BLaER1 treated with 17β-estradiol and CSF1 and Interleukin-3, amounts not matched to agents 10 nM and 100 nM (cell line): ENCODE measurements around the gene NVL.
A peak's percentile ranks its signal among the peaks of the same experiment; 100 is the strongest.

ENCODE experiments used
- H3K27ac ChIP-seq, 11 experiments: shearing (Covaris generic); formaldehyde crosslinking; 2 replicates each; pipeline ENCODE4 v1.8.1; 2022
- H3K27me3 ChIP-seq, 11 experiments: shearing (Covaris generic); formaldehyde crosslinking; 2 replicates each; pipeline ENCODE4 v1.8.1; 2022
- H3K36me3 ChIP-seq, 11 experiments: shearing (Covaris generic); formaldehyde crosslinking; 2 replicates each; pipeline ENCODE4 v1.8.1; 2022
- H3K4me1 ChIP-seq, 10 experiments: shearing (Covaris generic); formaldehyde crosslinking; 2 replicates each; pipeline ENCODE4 v1.8.1; 2022
- H3K4me2 ChIP-seq, 11 experiments: shearing (Covaris generic); formaldehyde crosslinking; 2 replicates each; pipeline ENCODE4 v1.8.1; 2022
- H3K4me3 ChIP-seq, 10 experiments: shearing (Covaris generic); formaldehyde crosslinking; 2 replicates each; pipeline ENCODE4 v1.8.1; 2022
- H3K9ac ChIP-seq, 11 experiments: shearing (Covaris generic); formaldehyde crosslinking; 2 replicates each; pipeline ENCODE4 v1.8.1; 2022
- H3K9me3 ChIP-seq, 11 experiments: shearing (Covaris generic); formaldehyde crosslinking; replicated peaks in 1 of 11; 2 replicates each; pipeline ENCODE4 v1.8.1; 2022
- H4K20me1 ChIP-seq, 11 experiments: shearing (Covaris generic); formaldehyde crosslinking; 2 replicates each; pipeline ENCODE4 v1.8.1; 2022
- Cebpa-rat ChIP-seq, 11 experiments: shearing (Covaris generic); IDR thresholded peaks; 2 replicates each; pipeline ENCODE4 v1.8.1; 2022

The NVL gene

DNA sequence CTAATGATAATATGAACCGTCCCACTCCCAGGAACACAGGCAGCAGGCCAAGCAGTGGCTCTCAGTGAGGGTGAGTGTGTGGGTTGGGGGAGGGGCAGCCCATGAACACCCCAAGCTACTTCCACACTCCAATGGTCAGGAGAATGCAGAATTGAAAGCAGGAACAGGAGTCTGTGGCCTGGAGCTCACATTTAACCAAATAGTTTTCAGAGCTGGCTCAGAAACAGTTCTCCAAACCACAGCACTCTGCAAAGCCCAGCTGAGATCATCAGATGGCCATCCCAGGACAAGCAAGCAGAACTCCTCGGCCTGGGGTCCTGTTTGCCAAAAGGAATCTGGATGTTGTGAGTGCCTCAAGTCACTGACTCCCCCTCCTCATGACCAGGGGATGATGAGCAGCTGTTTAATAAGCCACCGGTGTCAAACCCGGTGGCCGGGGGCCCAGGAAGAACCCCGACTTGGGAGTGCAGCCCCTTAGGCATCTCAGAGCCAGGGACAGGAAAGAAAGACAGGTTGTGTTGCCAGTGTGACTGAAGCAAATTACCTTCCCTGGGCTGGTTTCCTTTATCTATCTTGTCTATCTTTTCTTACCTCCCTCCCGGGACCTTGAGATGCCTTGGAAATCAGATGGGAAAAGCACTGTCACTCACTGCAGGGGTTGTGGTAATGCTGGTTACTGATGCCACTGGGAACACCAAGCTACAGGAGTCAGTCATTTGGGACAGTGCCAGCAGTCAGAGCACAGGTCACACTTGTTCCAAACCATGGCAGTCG is 126.5 kb downstream of the NVL start:
- Histone ChIP-seq H3K9ac (peak overlapping the region; percentile 36 to 77 (median 55); a peak in 21 of 22 replicates), H3K4me2 (peak overlapping the region; percentile 74 to 97 (median 87)), H3K36me3 (no peaks in the 10 kb centered on the region; a peak in 1 of 22 replicates), H3K27ac (peak overlapping the region; percentile 59 to 88 (median 69); a peak in 20 of 22 replicates), H4K20me1 (no peaks in the 10 kb centered on the region; a peak in 1 of 22 replicates), H3K27me3 (no peaks in the 10 kb centered on the region), H3K4me1 (peaks cover 45 to 65% (median 54%) of the 10 kb centered on the region in 10 experiments), H3K9me3 (no peaks in the 10 kb centered on the region), H3K4me3 (peak overlapping the region in 5 of 10 experiments; percentile 7 to 54 (median 34); a peak in 8 of 20 replicates)
- TF ChIP-seq Cebpa-rat (IDR thresholded peaks at IDR 0.05) = no peak

DNA sequence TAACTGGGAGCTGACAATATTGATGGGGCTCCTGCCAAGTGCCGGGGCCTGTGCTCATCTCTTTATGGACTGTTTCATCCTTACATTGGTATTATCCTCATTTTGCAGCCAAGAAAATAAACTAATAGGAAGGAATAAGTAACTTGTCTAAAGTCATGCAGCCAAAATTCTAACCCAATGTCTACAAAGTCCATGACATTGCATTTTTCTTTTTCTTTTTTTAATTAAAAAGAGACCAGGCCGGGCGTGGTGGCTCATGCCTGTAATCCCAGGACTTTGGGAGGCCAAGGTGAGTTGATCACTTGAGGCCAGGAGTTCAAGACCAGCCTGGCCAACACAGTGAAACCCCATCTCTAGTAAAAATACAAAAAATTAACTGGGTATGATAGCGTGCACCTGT is 128.1 kb downstream of the NVL start:
- H3K27me3 ChIP-seq = no peaks in the 10 kb centered on the region
- H3K9ac ChIP-seq = no peak overlapping the region
- no peaks in the 10 kb centered on the region; a peak in 1 of 22 replicates for H4K20me1 ChIP-seq
- TF ChIP-seq Cebpa-rat (IDR thresholded peaks at IDR 0.05) = no peak
- peaks cover 0 to 3% (median 0%) of the 10 kb centered on the region in 11 experiments; a peak in 3 of 22 replicates for H3K36me3 ChIP-seq
- peak overlapping the region in 1 of 11 experiments; percentile 29; a peak in 1 of 22 replicates for H3K27ac ChIP-seq
- no peak overlapping the region for H3K4me3 ChIP-seq
- no peaks in the 10 kb centered on the region for H3K9me3 ChIP-seq
- peaks cover 40 to 58% (median 44%) of the 10 kb centered on the region in 10 experiments for H3K4me1 ChIP-seq
- peak overlapping the region in 4 of 11 experiments; percentile 0 to 91 (median 82); a peak in 2 of 22 replicates for H3K4me2 ChIP-seq

DNA sequence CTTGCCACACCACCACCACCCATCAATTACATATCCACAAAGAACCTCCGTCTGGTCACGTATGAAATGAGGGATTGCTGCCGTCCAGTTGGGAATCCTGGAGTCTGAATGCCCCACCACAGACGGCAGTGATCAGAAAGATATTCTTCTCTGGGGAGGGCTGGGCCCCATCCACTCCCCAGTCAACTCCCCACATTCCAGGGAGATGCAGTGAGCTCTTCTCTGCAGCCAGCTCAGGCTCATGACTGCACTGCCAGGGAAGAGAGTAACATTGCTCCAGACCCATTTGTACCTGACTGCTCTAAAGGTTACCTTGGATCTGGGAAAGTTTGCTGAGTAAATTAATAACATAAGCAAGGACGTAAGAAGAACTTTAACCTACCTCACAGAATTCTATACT is 128.6 kb downstream of the NVL start:
- peaks cover 0 to 3% (median 0%) of the 10 kb centered on the region in 11 experiments; a peak in 3 of 22 replicates for H3K36me3 ChIP-seq
- peaks cover 0 to 4% (median 0%) of the 10 kb centered on the region in 11 experiments; a peak in 2 of 22 replicates for H4K20me1 ChIP-seq
- 0 out of 22 replicates have a peak overlapping the region, but pooled peaks of 2 of the 11 experiments have one; percentile 0 to 78 for H3K4me2 ChIP-seq
- peak overlapping the region in 1 of 11 experiments; percentile 29; a peak in 1 of 22 replicates for H3K27ac ChIP-seq
- H3K9me3 ChIP-seq = no peaks in the 10 kb centered on the region
- TF ChIP-seq Cebpa-rat (IDR thresholded peaks at IDR 0.05) = no peak
- no peak overlapping the region for H3K9ac ChIP-seq
- H3K4me1 ChIP-seq = peaks cover 35 to 58% (median 40%) of the 10 kb centered on the region in 10 experiments
- no peaks in the 10 kb centered on the region for H3K27me3 ChIP-seq
- no peak overlapping the region for H3K4me3 ChIP-seq

DNA sequence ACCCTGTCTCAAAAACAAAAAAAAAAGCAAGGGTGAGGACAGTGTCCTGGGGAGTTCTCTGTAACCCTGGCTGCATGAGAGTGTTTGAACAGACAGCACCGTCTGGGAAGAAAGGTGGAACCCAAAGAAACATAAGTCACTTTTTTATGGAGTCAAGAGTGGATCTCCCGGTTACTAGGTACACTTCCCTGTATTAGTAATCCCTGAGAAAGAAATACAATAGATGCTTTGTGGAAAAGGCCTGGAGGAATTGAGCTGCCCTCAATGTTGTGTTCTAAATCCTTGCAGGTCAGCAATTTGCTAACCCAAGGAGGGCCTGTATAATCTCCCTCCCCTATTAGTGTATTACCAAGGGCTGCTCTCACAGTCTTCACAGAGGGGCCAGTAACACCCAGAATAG is 130.3 kb downstream of the NVL start:
- TF ChIP-seq Cebpa-rat (IDR thresholded peaks at IDR 0.05) = no peak
- Histone ChIP-seq H3K4me1 (peaks cover 21 to 59% (median 29%) of the 10 kb centered on the region in 10 experiments), H3K9me3 (no peaks in the 10 kb centered on the region), H3K4me3 (no peak overlapping the region), H4K20me1 (peaks cover 0 to 10% (median 0%) of the 10 kb centered on the region in 11 experiments; a peak in 3 of 22 replicates), H3K9ac (no peak overlapping the region), H3K27me3 (no peaks in the 10 kb centered on the region), H3K36me3 (peaks cover under 1 to 13% (median 7%) of the 10 kb centered on the region in 11 experiments; a peak in 19 of 22 replicates), H3K27ac (no peak overlapping the region), H3K4me2 (no peak overlapping the region)

DNA sequence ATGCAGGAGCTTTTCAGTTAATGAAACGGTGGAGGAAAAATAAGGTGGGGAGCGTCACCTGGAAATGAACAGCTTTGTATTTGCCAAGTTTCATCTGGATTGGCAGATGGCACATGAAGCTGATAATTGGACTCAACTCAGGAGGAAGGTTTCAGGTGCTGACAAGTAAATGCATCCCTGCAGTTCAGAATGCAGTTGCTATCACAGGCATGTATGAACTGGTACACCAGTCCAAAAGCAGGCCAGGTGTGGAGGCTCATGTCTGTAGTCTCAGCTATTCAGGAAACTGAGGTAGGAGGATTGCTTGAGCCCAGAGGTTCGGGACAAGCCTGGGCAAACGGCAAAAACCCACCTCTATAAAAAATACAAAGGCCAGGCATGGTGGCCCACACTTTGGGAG is 131.4 kb downstream of the NVL start:
- no peak for TF ChIP-seq Cebpa-rat (IDR thresholded peaks at IDR 0.05)
- H3K9me3 ChIP-seq = no peaks in the 10 kb centered on the region
- H3K4me1 ChIP-seq = peaks cover 10 to 48% (median 18%) of the 10 kb centered on the region in 10 experiments
- no peak overlapping the region for H3K4me3 ChIP-seq
- H3K9ac ChIP-seq = no peak overlapping the region
- H3K27me3 ChIP-seq = no peaks in the 10 kb centered on the region
- H3K27ac ChIP-seq = no peak overlapping the region
- H4K20me1 ChIP-seq = peaks cover 0 to 17% (median 0%) of the 10 kb centered on the region in 11 experiments; a peak in 4 of 22 replicates
- H3K36me3 ChIP-seq = peaks cover 11 to 24% (median 18%) of the 10 kb centered on the region in 11 experiments
- H3K4me2 ChIP-seq = no peak overlapping the region

DNA sequence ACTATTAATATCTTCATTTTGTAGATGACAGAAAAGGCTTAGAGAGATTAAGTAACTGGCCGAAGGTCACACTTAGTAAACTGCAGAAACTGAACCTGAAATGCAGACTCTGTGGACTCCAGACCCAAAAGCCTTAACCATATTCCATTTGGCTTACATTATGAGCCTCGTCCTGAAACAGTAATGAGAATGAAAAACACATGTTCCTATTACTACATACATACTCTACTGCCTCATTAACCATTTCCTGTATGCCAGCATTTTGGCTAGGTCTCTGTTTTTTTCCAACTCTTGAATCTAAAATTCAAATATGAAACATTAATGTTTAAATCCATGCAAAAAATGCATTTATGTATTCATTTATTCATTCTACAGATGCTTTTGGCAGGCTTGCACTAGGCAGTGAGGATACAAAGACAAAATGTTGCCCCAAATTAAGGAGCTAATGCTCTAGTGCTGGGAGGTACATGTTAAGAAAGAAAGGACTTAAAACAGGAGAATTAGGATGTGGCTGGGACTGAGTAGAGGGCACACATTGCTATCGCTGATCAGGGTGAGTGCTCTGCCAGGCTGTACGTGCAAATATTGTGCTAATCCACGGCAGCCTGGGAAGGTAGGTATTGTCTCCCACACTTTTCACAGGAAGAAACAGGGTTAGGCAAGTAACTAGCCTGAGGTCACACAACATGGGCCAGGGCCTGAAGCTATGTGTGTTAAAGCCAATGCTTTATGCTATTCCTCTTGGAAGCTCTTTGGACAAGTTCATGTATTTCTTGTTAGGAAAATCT is 133.0 kb downstream of the NVL start:
- no peak for TF ChIP-seq Cebpa-rat (IDR thresholded peaks at IDR 0.05)
- Histone ChIP-seq H3K9me3 (no peaks in the 10 kb centered on the region), H4K20me1 (peaks cover 0 to 28% (median 6%) of the 10 kb centered on the region in 11 experiments; a peak in 13 of 22 replicates), H3K27ac (no peak overlapping the region), H3K36me3 (peaks cover 26 to 40% (median 34%) of the 10 kb centered on the region in 11 experiments), H3K9ac (no peak overlapping the region), H3K27me3 (no peaks in the 10 kb centered on the region), H3K4me1 (peaks cover 0 to 42% (median 5%) of the 10 kb centered on the region in 10 experiments; a peak in 9 of 20 replicates), H3K4me2 (peak overlapping the region in 4 of 11 experiments; percentile 4 to 67 (median 39); a peak in 5 of 22 replicates), H3K4me3 (no peak overlapping the region)

DNA sequence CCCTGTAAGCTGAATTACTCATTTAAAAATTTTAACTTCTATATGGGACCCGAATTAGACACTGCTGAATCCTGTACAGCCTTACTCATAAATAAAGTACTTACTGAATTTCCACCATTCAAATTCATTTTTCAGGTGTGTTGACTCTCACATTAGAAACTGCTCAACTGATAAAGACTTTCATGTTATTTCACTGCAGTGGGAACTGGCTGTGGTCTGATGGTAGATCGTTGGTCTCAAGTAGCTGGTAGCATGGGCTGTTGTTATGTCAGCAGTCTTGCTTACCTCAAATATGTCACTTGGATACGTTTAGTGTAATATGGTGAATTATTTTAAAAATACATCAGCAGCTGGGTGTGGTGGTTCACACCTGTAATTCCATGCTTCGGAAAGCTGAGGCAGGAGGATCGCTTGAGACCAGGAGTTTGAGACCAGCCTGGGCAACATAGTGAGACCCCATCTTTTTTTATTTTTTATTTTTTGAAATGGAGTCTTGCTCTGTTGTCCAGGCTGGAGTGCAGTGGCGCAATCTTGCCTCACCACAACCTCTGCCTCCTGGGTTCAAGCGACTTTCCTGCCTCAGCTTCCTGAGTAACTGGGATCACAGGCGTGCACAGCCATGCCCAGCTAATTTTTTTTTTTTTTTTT is 136.5 kb downstream of the NVL start:
- H3K27me3 ChIP-seq = no peaks in the 10 kb centered on the region
- TF ChIP-seq Cebpa-rat (IDR thresholded peaks at IDR 0.05) = no peak
- H3K36me3 ChIP-seq = peaks cover 52 to 75% (median 63%) of the 10 kb centered on the region in 11 experiments
- H3K4me2 ChIP-seq = no peak overlapping the region
- peaks cover 0 to 45% (median 5%) of the 10 kb centered on the region in 10 experiments; a peak in 9 of 20 replicates for H3K4me1 ChIP-seq
- H3K27ac ChIP-seq = no peak overlapping the region
- no peak overlapping the region for H3K4me3 ChIP-seq
- H3K9ac ChIP-seq = no peak overlapping the region
- H4K20me1 ChIP-seq = peaks cover 22 to 64% (median 38%) of the 10 kb centered on the region in 11 experiments; a peak in 19 of 22 replicates
- peaks cover 0 to 1% (median 0%) of the 10 kb centered on the region in 11 experiments; a peak in 3 of 22 replicates for H3K9me3 ChIP-seq

DNA sequence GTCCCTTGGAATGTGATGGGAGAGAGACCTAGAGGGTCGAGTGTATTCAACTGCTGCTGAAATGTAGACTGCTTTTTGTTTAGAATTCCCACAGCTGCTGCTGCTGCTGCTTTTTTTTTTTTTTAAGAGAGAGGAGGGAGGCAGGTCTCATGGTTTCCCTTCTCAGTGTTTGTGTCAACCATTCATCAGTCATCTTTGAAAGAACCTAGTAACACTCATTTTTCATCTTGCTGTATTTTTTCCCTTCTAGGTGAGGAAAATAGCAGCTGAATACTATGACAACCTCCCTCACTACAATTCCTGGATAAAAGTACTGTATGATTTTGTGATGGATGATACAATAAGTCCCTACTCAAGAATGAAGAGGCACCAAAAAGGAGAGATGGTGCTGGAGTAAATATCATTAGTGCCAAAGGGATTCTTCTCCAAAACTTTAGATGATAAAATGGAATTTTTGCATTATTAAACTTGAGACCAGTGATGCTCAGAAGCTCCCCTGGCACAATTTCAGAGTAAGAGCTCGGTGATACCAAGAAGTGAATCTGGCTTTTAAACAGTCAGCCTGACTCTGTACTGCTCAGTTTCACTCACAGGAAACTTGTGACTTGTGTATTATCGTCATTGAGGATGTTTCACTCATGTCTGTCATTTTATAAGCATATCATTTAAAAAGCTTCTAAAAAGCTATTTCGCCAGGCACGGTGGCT is 137.7 kb downstream of the NVL start:
- H3K27ac ChIP-seq = no peak overlapping the region
- peaks cover 65 to 87% (median 75%) of the 10 kb centered on the region in 11 experiments for H3K36me3 ChIP-seq
- H4K20me1 ChIP-seq = peaks cover 29 to 76% (median 50%) of the 10 kb centered on the region in 11 experiments; a peak in 19 of 22 replicates
- H3K9ac ChIP-seq = no peak overlapping the region
- peaks cover 0 to 14% (median 12%) of the 10 kb centered on the region in 11 experiments; a peak in 17 of 22 replicates for H3K9me3 ChIP-seq
- H3K27me3 ChIP-seq = no peaks in the 10 kb centered on the region
- peaks cover 0 to 48% (median 5%) of the 10 kb centered on the region in 10 experiments; a peak in 9 of 20 replicates for H3K4me1 ChIP-seq
- no peak for TF ChIP-seq Cebpa-rat (IDR thresholded peaks at IDR 0.05)
- H3K4me3 ChIP-seq = no peak overlapping the region
- peak overlapping the region in 1 of 11 experiments; percentile 16; a peak in 1 of 22 replicates for H3K4me2 ChIP-seq
